Measurements from ENCODE around the gene RUFY1. TPM values are rescaled to one million over a fixed set of nuclear protein-coding genes. Genes with fewer than 3 reads are reported as not detected.
"Not testable (repeated sequence)": the region's sequence is repeated elsewhere in the genome, so short reads cannot be mapped to it uniquely, and the experiment has no call there.

RUFY1 gene
- total and polyA plus RNA-seq, 5 donors from 2014 or later = 18.3 to 40.4 (median 25.4) TPM

DNA sequence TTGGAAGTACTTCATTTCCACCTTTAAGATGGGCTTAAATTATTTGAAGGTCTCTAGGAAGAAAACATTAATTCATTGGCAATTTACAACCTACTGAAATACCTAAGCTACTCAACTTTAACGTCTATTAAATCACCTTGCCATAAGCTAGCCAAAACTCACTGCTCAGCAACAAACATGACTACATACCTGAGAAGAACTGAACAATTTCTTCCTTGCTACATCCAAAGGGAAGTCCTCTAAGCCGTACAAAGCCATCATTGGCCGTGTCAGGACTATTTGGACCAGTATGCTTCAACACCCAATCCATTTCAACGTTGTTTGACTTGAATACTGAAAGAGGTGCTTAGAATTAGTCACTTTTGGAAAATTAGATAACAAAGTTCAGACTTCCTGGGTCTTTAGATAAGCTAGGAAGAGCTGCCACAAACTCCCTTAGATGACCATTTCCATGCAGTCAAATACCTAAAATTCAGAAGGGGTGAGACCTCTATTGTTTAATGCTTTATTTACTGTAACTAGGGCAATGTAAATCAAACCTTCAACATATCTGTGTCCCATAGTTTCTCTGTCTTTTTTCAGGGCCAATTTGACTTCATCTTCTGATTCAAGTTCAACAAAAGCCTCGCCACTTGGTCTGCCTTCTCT lies 70.5 kb downstream of the RUFY1 start:
- H3K27me3 ChIP-seq (ENCODE audit: control insufficient read depth, insufficient read depth, low read length) = no peaks in the 10 kb centered on the region
- ATAC-seq (ENCODE audit: low read depth in 2 of 2) = no peak
- Mint-ChIP-seq H3K27me3 (peaks cover 15% of the 10 kb centered on the region), H3K4me1 (peaks cover 43 to 79% (median 63%) of the 10 kb centered on the region in 4 donors), H3K4me3 (peak overlapping the region; percentile 96 to 100 (median 98)), H3K9me3 (no peaks in the 10 kb centered on the region), H3K36me3 (peaks cover 54% of the 10 kb centered on the region), H3K27ac (peak overlapping the region; percentile 96 to 98 (median 96))
- no peaks in the 10 kb centered on the region for H3K9me3 ChIP-seq (ENCODE audit: control insufficient read depth in 2 of 2, low read length in 2 of 2)
- H3K36me3 ChIP-seq (ENCODE audit: control insufficient read depth, insufficient read depth, low read length) = peaks cover 63% of the 10 kb centered on the region
- peak in 1 of 3 donors; percentile 16 for DNase-seq
- H3K4me3 ChIP-seq (ENCODE audit: low read depth, low read length) = peak overlapping the region; percentile 94
- peaks cover 66% of the 10 kb centered on the region for H3K4me1 ChIP-seq (ENCODE audit: control insufficient read depth, insufficient read depth, low read length, poor library complexity, severe bottlenecking)
- peak overlapping the region; percentile 98 for H3K27ac ChIP-seq (ENCODE audit: insufficient read depth, low read length, poor library complexity, severe bottlenecking)

- peak in 2 of 3 donors; percentile 17 to 38 for DNase-seq
- Histone ChIP-seq H3K36me3 (ENCODE audit: control insufficient read depth, insufficient read depth, low read length) (peaks cover 55% of the 10 kb centered on the region), H3K4me1 (ENCODE audit: control insufficient read depth, insufficient read depth, low read length, poor library complexity, severe bottlenecking) (peaks cover 58% of the 10 kb centered on the region), H3K9me3 (ENCODE audit: control insufficient read depth in 2 of 2, low read length in 2 of 2) (no peaks in the 10 kb centered on the region), H3K27me3 (ENCODE audit: control insufficient read depth, insufficient read depth, low read length) (no peaks in the 10 kb centered on the region), H3K27ac (ENCODE audit: insufficient read depth, low read length, poor library complexity, severe bottlenecking) (peak overlapping the region; percentile 98), H3K4me3 (ENCODE audit: low read depth, low read length) (peak overlapping the region; percentile 94)
- Mint-ChIP-seq H3K27ac (peak overlapping the region; percentile 96 to 98 (median 96)), H3K9me3 (no peaks in the 10 kb centered on the region), H3K36me3 (peaks cover 46% of the 10 kb centered on the region), H3K4me1 (peaks cover 43 to 71% (median 59%) of the 10 kb centered on the region in 4 donors), H3K27me3 (peaks cover 15% of the 10 kb centered on the region), H3K4me3 (peak overlapping the region; percentile 96 to 100 (median 98))
- ATAC-seq (ENCODE audit: low read depth in 2 of 2) = no peak
Measured at GRCh38 chr5:179621551-179622214, 71.3 kb downstream of the RUFY1 start.

DNA sequence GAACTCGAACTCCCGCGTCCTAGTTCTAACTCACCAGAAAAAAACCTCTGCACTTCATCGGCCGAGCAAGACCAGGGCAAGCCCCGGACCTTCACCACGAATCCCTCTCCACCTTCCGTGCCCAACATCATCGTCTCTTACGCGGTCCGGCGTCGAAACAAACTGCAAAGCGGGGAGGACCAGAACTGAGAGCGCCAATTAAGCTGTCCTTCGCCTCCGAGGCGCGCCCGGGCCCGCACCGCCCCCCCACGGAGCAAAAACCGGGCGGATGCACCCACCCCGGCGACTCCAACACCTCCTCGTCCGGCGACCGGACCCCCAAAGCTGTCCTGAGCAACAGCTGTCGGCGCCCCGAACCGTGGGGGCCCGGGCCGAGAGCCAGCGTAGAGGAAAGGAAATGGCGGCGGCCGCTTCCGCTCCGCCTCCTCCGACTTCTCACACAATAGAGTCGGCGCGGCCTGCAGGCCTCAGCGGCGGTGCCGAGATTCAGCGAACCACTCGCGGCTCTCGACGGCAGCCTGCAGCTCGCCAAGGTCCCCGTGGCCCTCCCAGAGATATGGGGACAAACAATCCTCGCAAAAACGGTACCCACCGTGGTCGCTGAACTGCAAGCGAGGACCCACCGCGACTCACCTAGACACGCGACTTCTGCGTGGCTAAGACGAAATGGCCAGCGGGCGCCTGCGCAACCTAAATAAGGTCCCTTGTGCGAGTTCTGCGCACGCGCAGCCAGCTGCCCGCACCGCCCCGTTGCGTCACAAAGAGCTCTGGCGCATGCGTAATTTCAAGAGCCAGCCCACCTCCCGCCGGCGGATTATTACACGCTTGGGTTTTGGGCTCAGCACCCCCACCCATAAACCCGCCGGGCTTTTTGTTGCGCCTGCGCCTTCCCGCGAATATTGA lies 72.9 kb downstream of the RUFY1 start, which contains the start of gene HNRNPH1:
HNRNPH1 (minus strand) TSS at position 669 of the 903 bp plus-strand sequence; CDS start at position 131, 538 bp downstream.
- H3K4me3 ChIP-seq (ENCODE audit: low read depth, low read length) = peak within 1 kb of the TSS; percentile 94
- Mint-ChIP-seq H3K9me3 (no peaks in the 10 kb centered on the region), H3K36me3 (peaks cover 31% of the 10 kb centered on the region), H3K27ac (peak within 1 kb of the TSS; percentile 98 to 99 (median 99)), H3K4me3 (peak within 1 kb of the TSS; percentile 97 to 100 (median 100)), H3K4me1 (peaks cover 28 to 55% (median 44%) of the 10 kb centered on the region in 4 donors), H3K27me3 (peaks cover 15% of the 10 kb centered on the region)
- no peaks in the 10 kb centered on the region for H3K27me3 ChIP-seq (ENCODE audit: control insufficient read depth, insufficient read depth, low read length)
- H3K9me3 ChIP-seq (ENCODE audit: control insufficient read depth in 2 of 2, low read length in 2 of 2) = no peaks in the 10 kb centered on the region
- peak within 1 kb of the TSS; percentile 98 for H3K27ac ChIP-seq (ENCODE audit: insufficient read depth, low read length, poor library complexity, severe bottlenecking)
- H3K36me3 ChIP-seq (ENCODE audit: control insufficient read depth, insufficient read depth, low read length) = peaks cover 39% of the 10 kb centered on the region
- ATAC-seq (ENCODE audit: low read depth in 2 of 2) = peak; percentile 73 to 75
- peaks cover 52% of the 10 kb centered on the region for H3K4me1 ChIP-seq (ENCODE audit: control insufficient read depth, insufficient read depth, low read length, poor library complexity, severe bottlenecking)
- peak; percentile 98 to 99 (median 99) for DNase-seq

DNA sequence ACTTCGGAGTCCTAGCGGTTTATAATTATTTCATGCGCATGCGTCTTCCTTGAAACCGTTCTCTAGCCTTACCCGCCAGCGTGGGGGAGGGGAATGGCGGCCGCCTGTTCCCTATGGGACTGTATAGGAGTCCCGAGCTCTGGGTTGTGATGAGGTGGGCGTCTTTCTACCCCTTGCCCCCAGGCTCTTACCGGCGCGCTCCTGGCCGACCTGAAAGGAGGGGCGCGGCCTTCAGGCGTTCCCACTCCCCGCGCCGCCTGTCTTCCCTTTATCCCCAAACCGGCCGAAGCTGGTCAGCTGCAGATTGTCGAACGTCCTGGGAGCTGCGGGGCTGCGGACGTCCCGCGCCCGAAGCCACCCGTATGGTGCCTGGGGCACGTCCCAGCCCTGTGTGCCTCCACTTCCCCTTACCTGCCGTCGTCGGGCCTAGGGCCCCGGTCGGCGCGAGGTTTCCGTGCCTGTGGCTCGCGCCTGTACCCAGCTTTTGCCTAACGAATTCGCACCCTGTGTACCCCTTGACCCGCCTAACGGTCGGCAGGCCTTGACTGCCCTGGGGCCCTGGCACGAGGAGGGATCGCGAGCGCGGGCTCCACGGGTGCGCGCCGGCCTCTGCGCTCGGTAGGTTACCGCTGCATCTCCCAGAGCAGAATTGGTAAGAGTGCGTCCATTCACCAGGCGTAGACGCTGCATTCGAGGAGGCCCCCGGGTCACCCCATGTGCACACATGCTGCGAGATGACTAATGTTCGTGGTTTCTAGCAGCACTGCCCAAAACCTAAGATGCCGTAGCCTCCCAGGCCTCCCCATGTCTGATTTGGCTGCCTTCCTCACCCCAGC lies 73.8 kb downstream of the RUFY1 start:
- H3K4me1 ChIP-seq (ENCODE audit: control insufficient read depth, insufficient read depth, low read length, poor library complexity, severe bottlenecking) = peaks cover 43% of the 10 kb centered on the region
- peak overlapping the region; percentile 48 for H3K4me3 ChIP-seq (ENCODE audit: low read depth, low read length)
- no peaks in the 10 kb centered on the region for H3K27me3 ChIP-seq (ENCODE audit: control insufficient read depth, insufficient read depth, low read length)
- Mint-ChIP-seq H3K36me3 (peaks cover 28% of the 10 kb centered on the region), H3K4me1 (peaks cover 23 to 48% (median 40%) of the 10 kb centered on the region in 4 donors), H3K27ac (peak overlapping the region; percentile 98 to 99 (median 99)), H3K27me3 (peaks cover 15% of the 10 kb centered on the region), H3K9me3 (no peaks in the 10 kb centered on the region), H3K4me3 (peak overlapping the region; percentile 97 to 100 (median 100))
- DNase-seq = peak in 2 of 3 donors; percentile 23 to 61
- no peak for ATAC-seq (ENCODE audit: low read depth in 2 of 2)
- H3K36me3 ChIP-seq (ENCODE audit: control insufficient read depth, insufficient read depth, low read length) = peaks cover 30% of the 10 kb centered on the region
- H3K9me3 ChIP-seq (ENCODE audit: control insufficient read depth in 2 of 2, low read length in 2 of 2) = no peaks in the 10 kb centered on the region
- peak overlapping the region; percentile 98 for H3K27ac ChIP-seq (ENCODE audit: insufficient read depth, low read length, poor library complexity, severe bottlenecking)

GRCh38 chr5:179624841-179625271 lies 74.5 kb downstream of the RUFY1 start:
- H3K27ac ChIP-seq (ENCODE audit: insufficient read depth, low read length, poor library complexity, severe bottlenecking) = peak overlapping the region; percentile 98
- DNase-seq (no peak), ATAC-seq (ENCODE audit: low read depth in 2 of 2) (no peak)
- H3K27me3 ChIP-seq (ENCODE audit: control insufficient read depth, insufficient read depth, low read length) = no peaks in the 10 kb centered on the region
- Mint-ChIP-seq H3K9me3 (no peaks in the 10 kb centered on the region), H3K4me3 (peak overlapping the region in 3 of 4 donors; percentile 99 to 100 (median 100)), H3K27ac (peak overlapping the region; percentile 89 to 99 (median 98)), H3K36me3 (peaks cover 24% of the 10 kb centered on the region), H3K27me3 (peaks cover 15% of the 10 kb centered on the region), H3K4me1 (peaks cover 20 to 44% (median 35%) of the 10 kb centered on the region in 4 donors)
- no peaks in the 10 kb centered on the region for H3K9me3 ChIP-seq (ENCODE audit: control insufficient read depth in 2 of 2, low read length in 2 of 2)
- H3K4me1 ChIP-seq (ENCODE audit: control insufficient read depth, insufficient read depth, low read length, poor library complexity, severe bottlenecking) = peaks cover 36% of the 10 kb centered on the region
- H3K4me3 ChIP-seq (ENCODE audit: low read depth, low read length) = peak overlapping the region; percentile 48
- H3K36me3 ChIP-seq (ENCODE audit: control insufficient read depth, insufficient read depth, low read length) = peaks cover 23% of the 10 kb centered on the region

GRCh38 chr5:179633501-179634369 lies 83.4 kb downstream of the RUFY1 start:
- not testable (repeated sequence) for H3K27me3 Mint-ChIP-seq; H3K36me3 Mint-ChIP-seq; H3K4me1 ChIP-seq (ENCODE audit: control insufficient read depth, insufficient read depth, low read length, poor library complexity, severe bottlenecking); DNase-seq; H3K36me3 ChIP-seq (ENCODE audit: control insufficient read depth, insufficient read depth, low read length); H3K27ac Mint-ChIP-seq; H3K27ac ChIP-seq (ENCODE audit: insufficient read depth, low read length, poor library complexity, severe bottlenecking); H3K9me3 ChIP-seq (ENCODE audit: control insufficient read depth in 2 of 2, low read length in 2 of 2); H3K27me3 ChIP-seq (ENCODE audit: control insufficient read depth, insufficient read depth, low read length); H3K9me3 Mint-ChIP-seq; H3K4me1 Mint-ChIP-seq; H3K4me3 ChIP-seq (ENCODE audit: low read depth, low read length)
- peak; percentile 59 to 66 for ATAC-seq (ENCODE audit: low read depth in 2 of 2)
- H3K4me3 Mint-ChIP-seq = peak overlapping the region in 2 of 4 donors; percentile 33 to 43

All from CD4-positive, CD25-positive, alpha-beta regulatory T cell (primary cell).